Keratinocyte (primary cell): ENCODE results near the gene C5orf34.

ENCODE experiments used
- CTCF ChIP-seq, 3 experiments: IDR thresholded peaks in 1 of 3; conservative IDR thresholded peaks in 1 of 3; optimal IDR thresholded peaks in 1 of 3; 2 replicates in 2 of 3; 3 replicates in 1 of 3; pipeline versions ENCODE3 to v1.5.1; 2011; ENCODE audit warnings: low read length in 3 of 3, mild to moderate bottlenecking in 3 of 3, moderate library complexity in 2 of 3, control low read depth in 1 of 3, inconsistent platforms in 1 of 3; ENCODE audit not compliant: insufficient read depth in 2 of 3; ENCODE audit errors: extremely low read depth in 1 of 3
- EZH2 ChIP-seq: IDR thresholded peaks from one replicate; pipeline ENCODE4 v1.6.1; 2012; ENCODE audit warnings: inconsistent platforms, mild to moderate bottlenecking, low read length, moderate library complexity

DNA sequence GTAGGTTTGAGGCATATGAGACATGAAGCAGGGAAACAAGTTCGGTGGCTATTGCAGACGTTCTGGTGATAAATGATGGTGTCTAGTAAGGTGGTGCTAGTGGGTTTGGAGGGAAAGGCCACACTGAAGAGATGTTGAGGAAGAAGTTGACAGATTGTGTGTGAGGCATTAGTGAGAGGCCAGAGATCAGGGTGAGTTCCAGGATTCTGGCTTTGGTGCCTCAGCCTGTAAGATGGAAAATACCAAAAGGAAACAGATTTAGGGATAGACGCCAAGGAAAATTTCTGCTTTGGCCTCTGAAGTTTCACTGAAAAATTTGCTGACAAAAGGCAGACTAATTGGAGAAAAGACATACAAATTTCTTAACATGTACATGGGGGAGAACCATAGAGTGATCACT lies 48.4 kb upstream of the C5orf34 start:
- TF ChIP-seq CTCF (optimal IDR thresholded peaks at IDR 0.05 in 1 of 3, IDR thresholded peaks at IDR 0.05 in 1 of 3, conservative IDR thresholded peaks at IDR 0.05 in 1 of 3; ENCODE audit: extremely low read depth in 1 of 3, insufficient read depth in 2 of 3, low read length in 3 of 3) (no peak), EZH2 (no peak)
